ENCODE data around the gene GET4.

GRCh38 chr7:920351-921070 is 44.2 kb downstream of the GET4 start:
- TF ChIP-seq, protein P1, sequence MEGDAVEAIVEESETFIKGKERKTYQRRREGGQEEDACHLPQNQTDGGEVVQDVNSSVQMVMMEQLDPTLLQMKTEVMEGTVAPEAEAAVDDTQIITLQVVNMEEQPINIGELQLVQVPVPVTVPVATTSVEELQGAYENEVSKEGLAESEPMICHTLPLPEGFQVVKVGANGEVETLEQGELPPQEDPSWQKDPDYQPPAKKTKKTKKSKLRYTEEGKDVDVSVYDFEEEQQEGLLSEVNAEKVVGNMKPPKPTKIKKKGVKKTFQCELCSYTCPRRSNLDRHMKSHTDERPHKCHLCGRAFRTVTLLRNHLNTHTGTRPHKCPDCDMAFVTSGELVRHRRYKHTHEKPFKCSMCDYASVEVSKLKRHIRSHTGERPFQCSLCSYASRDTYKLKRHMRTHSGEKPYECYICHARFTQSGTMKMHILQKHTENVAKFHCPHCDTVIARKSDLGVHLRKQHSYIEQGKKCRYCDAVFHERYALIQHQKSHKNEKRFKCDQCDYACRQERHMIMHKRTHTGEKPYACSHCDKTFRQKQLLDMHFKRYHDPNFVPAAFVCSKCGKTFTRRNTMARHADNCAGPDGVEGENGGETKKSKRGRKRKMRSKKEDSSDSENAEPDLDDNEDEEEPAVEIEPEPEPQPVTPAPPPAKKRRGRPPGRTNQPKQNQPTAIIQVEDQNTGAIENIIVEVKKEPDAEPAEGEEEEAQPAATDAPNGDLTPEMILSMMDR (IDR thresholded peaks at IDR 0.05; ENCODE audit: poor library complexity): no peak
- no peak for TF ChIP-seq EZH2phosphoT487 (IDR thresholded peaks at IDR 0.05; ENCODE audit: low read depth, severe bottlenecking, unreplicated experiment)

All from hepatocyte (in vitro differentiated cells).